ENCODE results near the gene RBM8A.

RBM8A gene

DNA sequence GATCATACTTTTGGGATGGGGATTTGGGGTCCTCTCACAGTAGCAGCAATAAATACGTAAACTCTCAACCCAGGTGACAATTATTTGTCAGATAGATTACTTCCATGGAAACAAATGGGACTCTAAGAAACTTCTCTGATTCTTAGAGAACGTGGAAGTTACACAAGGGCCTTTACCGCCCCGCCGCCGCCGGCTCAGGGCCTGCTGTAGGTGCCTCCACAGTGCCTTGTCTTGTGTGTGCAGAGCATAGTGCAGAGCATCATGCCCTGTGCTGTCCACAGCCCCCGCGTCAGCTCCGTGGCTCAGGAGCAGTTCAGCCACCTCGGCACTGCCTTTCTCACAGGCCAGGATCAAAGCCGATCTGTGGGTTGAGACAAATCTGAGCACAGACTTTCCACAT, 52.6 kb downstream of the RBM8A start:
- no peak for DNase-seq (ENCODE audit: low spot score)

- DNase-seq (ENCODE audit: low spot score) = no peak
These were observed 55.0 kb downstream of the RBM8A start for GRCh38 chr1:145871994-145872924.

Data from COLO829 (cell line).